GM12873 (cell line): ENCODE results near the gene DNAAF2.

Source experiments
- TF ChIP-seq, protein P1 (sequence below): IDR thresholded peaks from 2 replicates; pipeline ENCODE4 v1.5.1; 2012; ENCODE audit warnings: low read depth, mild to moderate bottlenecking, moderate library complexity, low read length, control low read depth; ENCODE audit not compliant: insufficient read depth; ENCODE audit errors: missing control alignments

The DNAAF2 gene

DNA sequence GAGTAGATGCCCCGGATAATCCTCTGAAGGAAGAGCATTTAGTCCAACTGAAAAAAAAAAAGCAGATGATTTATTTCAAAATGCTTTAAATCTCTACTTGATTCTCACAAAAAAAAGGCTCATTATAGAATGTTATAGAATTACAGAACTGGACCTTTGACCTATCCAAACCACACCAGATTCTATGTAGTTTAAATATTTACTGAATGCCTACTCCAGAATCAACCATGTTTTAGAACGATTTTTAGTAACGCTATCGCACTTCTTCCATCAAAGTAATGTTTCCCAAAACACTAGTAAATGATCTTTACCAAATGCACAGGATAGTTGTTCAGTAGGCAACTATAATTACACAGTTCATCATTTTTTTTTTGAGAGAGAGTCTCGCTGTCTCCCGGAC, 51.4 kb downstream of the DNAAF2 start:
- TF ChIP-seq, protein P1, sequence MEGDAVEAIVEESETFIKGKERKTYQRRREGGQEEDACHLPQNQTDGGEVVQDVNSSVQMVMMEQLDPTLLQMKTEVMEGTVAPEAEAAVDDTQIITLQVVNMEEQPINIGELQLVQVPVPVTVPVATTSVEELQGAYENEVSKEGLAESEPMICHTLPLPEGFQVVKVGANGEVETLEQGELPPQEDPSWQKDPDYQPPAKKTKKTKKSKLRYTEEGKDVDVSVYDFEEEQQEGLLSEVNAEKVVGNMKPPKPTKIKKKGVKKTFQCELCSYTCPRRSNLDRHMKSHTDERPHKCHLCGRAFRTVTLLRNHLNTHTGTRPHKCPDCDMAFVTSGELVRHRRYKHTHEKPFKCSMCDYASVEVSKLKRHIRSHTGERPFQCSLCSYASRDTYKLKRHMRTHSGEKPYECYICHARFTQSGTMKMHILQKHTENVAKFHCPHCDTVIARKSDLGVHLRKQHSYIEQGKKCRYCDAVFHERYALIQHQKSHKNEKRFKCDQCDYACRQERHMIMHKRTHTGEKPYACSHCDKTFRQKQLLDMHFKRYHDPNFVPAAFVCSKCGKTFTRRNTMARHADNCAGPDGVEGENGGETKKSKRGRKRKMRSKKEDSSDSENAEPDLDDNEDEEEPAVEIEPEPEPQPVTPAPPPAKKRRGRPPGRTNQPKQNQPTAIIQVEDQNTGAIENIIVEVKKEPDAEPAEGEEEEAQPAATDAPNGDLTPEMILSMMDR = no peak

DNA sequence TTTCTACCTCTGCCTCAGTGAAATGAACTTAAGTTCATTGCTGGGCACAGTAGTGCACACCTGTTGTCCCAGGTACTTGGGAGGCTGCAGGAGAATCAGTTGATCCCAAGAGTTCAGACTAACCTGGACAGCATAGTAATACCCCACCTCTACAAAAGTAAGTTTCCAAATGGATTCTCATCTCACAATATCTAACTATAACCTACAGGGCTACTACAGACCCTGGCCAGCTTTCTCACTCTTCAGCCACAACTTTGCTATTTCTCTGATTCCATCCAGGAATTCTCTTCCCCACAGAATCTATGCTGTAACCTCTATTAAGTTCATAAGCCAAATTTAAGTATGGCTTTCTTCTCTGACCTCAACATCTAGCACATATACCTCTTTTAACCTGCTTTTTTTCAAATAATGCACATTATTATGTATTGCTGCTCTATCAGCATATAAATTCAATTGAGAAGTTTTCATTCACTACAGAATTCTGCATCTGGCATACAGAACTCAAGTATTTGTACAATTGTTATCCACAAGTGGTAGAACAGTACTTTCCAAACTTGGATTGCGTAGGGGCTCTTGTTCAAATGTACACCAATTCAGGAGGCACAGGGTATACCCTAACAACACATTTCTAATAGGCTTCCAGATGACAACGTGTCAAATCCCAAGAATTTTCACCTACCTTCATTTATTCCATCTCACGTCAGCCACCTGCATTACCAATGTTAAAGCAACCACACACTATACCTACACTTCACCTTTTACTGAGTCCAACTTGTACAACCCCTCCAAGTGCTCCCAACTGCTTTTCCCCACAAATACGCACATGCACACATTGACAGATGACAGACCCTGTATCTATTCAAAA, 52.7 kb downstream of the DNAAF2 start:
- TF ChIP-seq, protein P1 = no peak

GRCh38 chr14:49581209-49582112, 53.6 kb downstream of the DNAAF2 start:
- TF ChIP-seq, protein P1 = no peak

DNA sequence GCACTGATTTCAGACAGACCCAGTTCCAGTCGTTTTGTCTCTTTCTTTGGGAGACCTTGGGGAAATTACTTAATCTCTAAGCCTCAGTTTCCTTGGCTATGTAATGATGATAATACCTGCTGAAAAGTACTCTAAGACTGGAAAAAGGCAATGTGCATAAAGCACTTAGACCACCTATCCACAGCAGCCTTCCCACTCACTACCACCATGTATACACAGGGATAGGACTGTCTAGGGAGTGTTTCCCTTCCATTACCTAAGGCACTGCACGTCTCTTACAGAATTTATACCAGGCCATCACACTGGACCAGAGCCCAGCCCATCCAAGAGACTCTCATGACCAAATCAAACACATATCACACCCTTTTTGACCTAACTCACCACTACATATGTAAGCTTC, 55.2 kb downstream of the DNAAF2 start:
- TF ChIP-seq, protein P1 = no peak

GRCh38 chr14:49578141-49578540, 56.9 kb downstream of the DNAAF2 start:
- TF ChIP-seq, protein P1 = no peak
